Measurements from ENCODE around the gene TMEM232. TPM values are rescaled to one million over a fixed set of nuclear protein-coding genes. Genes with fewer than 3 reads are reported as not detected.

TMEM232 gene
- total RNA-seq, 4 donors from 2014 or later, result 3.8 to 13.1 (median 4.1) TPM; not detected in 1

DNA sequence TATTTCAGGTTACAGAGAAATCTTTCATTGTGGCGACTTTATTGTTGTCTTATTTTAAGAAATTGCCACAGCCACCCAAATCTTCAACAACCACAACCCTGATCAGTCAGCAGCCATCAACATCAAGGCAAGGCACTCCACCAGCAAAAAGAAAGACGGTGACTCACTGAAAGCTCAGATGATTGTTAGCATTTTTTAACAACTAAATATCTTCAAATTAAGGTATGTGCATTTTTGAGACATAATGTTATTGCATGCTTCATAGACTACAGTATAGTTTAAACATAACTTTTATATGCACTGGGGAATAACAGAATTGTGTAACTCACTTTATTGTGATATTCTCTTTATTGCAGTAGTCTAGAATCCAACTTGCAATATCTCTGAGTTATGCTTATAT lies 263.4 kb downstream of the TMEM232 start:
- H3K9me3 ChIP-seq, result peaks cover 0 to 3% of the 10 kb centered on the region in 2 donors
- no peak overlapping the region for H3K4me3 ChIP-seq
- 65 to 74% methylated on average over 2 of the region's 2 CpGs for WGBS, 2 donors (ENCODE audit: low coverage in 1 of 2)
- no peaks in the 10 kb centered on the region for H3K36me3 ChIP-seq
- in situ Hi-C loops (cut with MboI; ENCODE audit: low pct_ligation_motif_present in 1 of 4, low pct_unique_long_range_greater_than_20kb in 1 of 4, low sequenced_read_pairs in 3 of 4), result no loop called here
- no peaks in the 10 kb centered on the region for H3K27me3 ChIP-seq
- intact Hi-C loops (cut with DNase I; ENCODE audit: low total_unique reads), result no loop called here
- no peak for DNase-seq
- TF ChIP-seq EP300 (IDR thresholded peaks at IDR 0.05; ENCODE audit: low read depth) (no peak), POLR2A (IDR thresholded peaks at IDR 0.05) (no peak), POLR2AphosphoS5 (IDR thresholded peaks at IDR 0.05) (no peak), CTCF (IDR thresholded peaks at IDR 0.05) (no peak)
- no peak overlapping the region for H3K27ac ChIP-seq
- H3K4me1 ChIP-seq, result no peaks in the 10 kb centered on the region

- TF ChIP-seq CTCF (IDR thresholded peaks at IDR 0.05), result no peak
- no peak for TF ChIP-seq EP300 (IDR thresholded peaks at IDR 0.05; ENCODE audit: low read depth)
- TF ChIP-seq POLR2A (IDR thresholded peaks at IDR 0.05), result no peak
- no peak for TF ChIP-seq POLR2AphosphoS5 (IDR thresholded peaks at IDR 0.05)
- H3K27ac ChIP-seq, result no peak overlapping the region
- H3K36me3 ChIP-seq, result no peaks in the 10 kb centered on the region
- H3K9me3 ChIP-seq, result no peaks in the 10 kb centered on the region
- H3K27me3 ChIP-seq, result no peaks in the 10 kb centered on the region
- intact Hi-C loops (cut with DNase I; ENCODE audit: low total_unique reads), result no loop called here
- WGBS, 2 donors (ENCODE audit: low coverage in 1 of 2), result 73 to 83% methylated on average over 4 of the region's 4 CpGs
- DNase-seq, result no peak
- H3K4me1 ChIP-seq, result no peaks in the 10 kb centered on the region
- in situ Hi-C loops (cut with MboI; ENCODE audit: low pct_ligation_motif_present in 1 of 4, low pct_unique_long_range_greater_than_20kb in 1 of 4, low sequenced_read_pairs in 3 of 4), result no loop called here
- H3K4me3 ChIP-seq, result no peak overlapping the region
Measured at GRCh38 chr5:110460837-110461236, 265.6 kb downstream of the TMEM232 start.

DNA sequence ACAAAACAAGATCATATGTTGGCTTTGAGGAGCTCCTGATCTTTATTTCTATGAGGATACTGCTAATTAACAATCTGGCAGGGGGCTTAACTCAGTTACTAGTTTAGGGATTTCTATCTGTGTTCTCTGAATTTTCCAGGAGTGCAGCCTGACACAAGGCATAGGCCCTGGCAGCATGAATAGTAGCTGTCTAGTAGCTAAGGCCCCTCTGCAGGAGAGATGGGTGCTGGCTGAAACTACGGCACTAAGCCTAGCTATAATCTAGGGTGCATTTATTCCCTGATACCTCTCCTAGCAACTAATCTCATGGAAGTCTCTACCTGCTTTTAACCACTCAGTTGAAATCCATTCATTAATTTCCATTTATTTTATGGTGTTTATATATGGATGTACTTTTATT lies 268.2 kb downstream of the TMEM232 start:
- H3K4me1 ChIP-seq, result no peaks in the 10 kb centered on the region
- 80 to 85% methylated on average over 1 of the region's 1 CpG for WGBS, 2 donors (ENCODE audit: low coverage in 1 of 2)
- H3K27me3 ChIP-seq, result no peaks in the 10 kb centered on the region
- H3K36me3 ChIP-seq, result no peaks in the 10 kb centered on the region
- no peak for DNase-seq
- no peak overlapping the region for H3K4me3 ChIP-seq
- intact Hi-C loops (cut with DNase I; ENCODE audit: low total_unique reads), result no loop called here
- TF ChIP-seq POLR2A (IDR thresholded peaks at IDR 0.05) (no peak), CTCF (IDR thresholded peaks at IDR 0.05) (no peak), POLR2AphosphoS5 (IDR thresholded peaks at IDR 0.05) (no peak), EP300 (IDR thresholded peaks at IDR 0.05; ENCODE audit: low read depth) (no peak)
- no peak overlapping the region for H3K27ac ChIP-seq
- in situ Hi-C loops (cut with MboI; ENCODE audit: low pct_ligation_motif_present in 1 of 4, low pct_unique_long_range_greater_than_20kb in 1 of 4, low sequenced_read_pairs in 3 of 4), result no loop called here
- H3K9me3 ChIP-seq, result no peaks in the 10 kb centered on the region

GRCh38 chr5:110442856-110443255 lies 283.6 kb downstream of the TMEM232 start:
- Histone ChIP-seq H3K4me3 (no peak overlapping the region), H3K36me3 (no peaks in the 10 kb centered on the region), H3K27me3 (no peaks in the 10 kb centered on the region), H3K4me1 (no peaks in the 10 kb centered on the region), H3K9me3 (no peaks in the 10 kb centered on the region), H3K27ac (no peak overlapping the region)
- TF ChIP-seq CTCF (IDR thresholded peaks at IDR 0.05) (no peak), POLR2A (IDR thresholded peaks at IDR 0.05) (no peak), POLR2AphosphoS5 (IDR thresholded peaks at IDR 0.05) (no peak), EP300 (IDR thresholded peaks at IDR 0.05; ENCODE audit: low read depth) (no peak)
- no peak for DNase-seq
- in situ Hi-C loops (cut with MboI; ENCODE audit: low pct_ligation_motif_present in 1 of 4, low pct_unique_long_range_greater_than_20kb in 1 of 4, low sequenced_read_pairs in 3 of 4), result no loop called here
- intact Hi-C loops (cut with DNase I; ENCODE audit: low total_unique reads), result no loop called here
- WGBS, 2 donors (ENCODE audit: low coverage in 1 of 2), result 80 to 82% methylated on average over 1 to 4 of the region's 4 CpGs

Data from transverse colon (tissue), 4 donors.